ENCODE measurements around the gene NDUFS8. TPM values are rescaled to one million over a fixed set of nuclear protein-coding genes. Genes with fewer than 3 reads are reported as not detected.

NDUFS8 gene
- total and polyA plus RNA-seq, 10 of the 15 experiments (the other 5 are each of a cell fraction or from before 2014, with no cell fraction given): 17.6 to 308 (median 120) TPM

- ChIA-PET SMC1A (ENCODE audit: uncharacterized antibody, unreplicated experiment) (no interaction called here), CTCF (no interaction called here), RAD21 (ENCODE audit: unreplicated experiment) (interaction anchor here (1.4 kb wide), 1 partner anchor 19 kb away, joined by 3 read pairs; the partner anchor contains the start of gene ALDH3B1), POLR2A (interaction anchor here (0.6 to 1.2 kb wide), 2 partner anchors 12 to 377 kb away, joined by 3 to 4 read pairs; no protein-coding TSS in a partner anchor)
- Histone ChIP-seq H3K4me2 (ENCODE audit: control insufficient read depth, insufficient read depth) (peak overlapping the region; percentile 95), H3K9ac (ENCODE audit: control insufficient read depth, insufficient read depth, low read length) (peak overlapping the region; percentile 75; the same call in 1 of the 2 replicates), H3K79me2 (ENCODE audit: control insufficient read depth, insufficient read depth, low read length) (peaks cover 18% of the 10 kb centered on the region), H3K27ac (ENCODE audit: control insufficient read depth, insufficient read depth) (no peak overlapping the region), H4K20me1 (ENCODE audit: control insufficient read depth, insufficient read depth) (no peaks in the 10 kb centered on the region), H2AFZ (ENCODE audit: control insufficient read depth, low read depth, low read length) (no peak overlapping the region), H3K4me3 (no peak overlapping the region), H3K27me3 (replicated peaks in 1 of 2; ENCODE audit: control insufficient read depth in 2 of 2, insufficient read depth in 2 of 2, low read length in 1 of 2) (no peaks in the 10 kb centered on the region), H3K9me3 (replicated peaks; ENCODE audit: control insufficient read depth, insufficient read depth, low read length) (no peaks in the 10 kb centered on the region), H3K4me1 (ENCODE audit: control insufficient read depth, insufficient read depth, low read length) (peaks cover 17% of the 10 kb centered on the region), H3K36me3 (ENCODE audit: control insufficient read depth in 2 of 2, insufficient read depth in 2 of 2, low read length in 1 of 2) (peaks cover 2 to 4% of the 10 kb centered on the region in 2 experiments; a peak in 3 of 4 replicates)
- ATAC-seq (no peak), FAIRE-seq (no peak), DNase-seq (ENCODE audit: low read depth, low spot score) (no peak)
- in situ Hi-C loops (cut with MboI) (no loop called here), intact Hi-C loops (cut with micrococcal nuclease; ENCODE audit: unreplicated experiment) (loop anchor here (10.0 kb wide), 1 partner anchor 426 kb away; no protein-coding TSS in a partner anchor)
- WGBS (ENCODE audit: insufficient coverage, insufficient replicate concordance, low lambda C conversion rate, missing lambda C conversion rate): 69% methylated on average over 12 of the region's 12 CpGs
- BruUV-seq (replicated peaks): no TSS peak
- TF ChIP-seq MXI1 (IDR thresholded peaks at IDR 0.05; ENCODE audit: low read depth, low read length): no peak
- TF ChIP-seq TBL1XR1 (IDR thresholded peaks at IDR 0.05; ENCODE audit: low read depth, low read length): no peak
- TF ChIP-seq MAX (IDR thresholded peaks at IDR 0.05; ENCODE audit: low read depth, low read length): no peak
- TF ChIP-seq ETV6 (conservative IDR thresholded peaks at IDR 0.05 in 1 of 2, IDR thresholded peaks at IDR 0.05 in 1 of 2; ENCODE audit: borderline replicate concordance in 1 of 2, low read depth in 1 of 2): no peak
These were observed 1.5 kb upstream of the NDUFS8 start for GRCh38 chr11:68028802-68029545.

GRCh38 chr11:68031144-68031464 is 623 bp downstream of the NDUFS8 start:
- Histone ChIP-seq H3K27ac (ENCODE audit: control insufficient read depth, insufficient read depth) (peak overlapping the region; percentile 81), H2AFZ (ENCODE audit: control insufficient read depth, low read depth, low read length) (peak overlapping the region; percentile 95), H4K20me1 (ENCODE audit: control insufficient read depth, insufficient read depth) (no peaks in the 10 kb centered on the region), H3K4me1 (ENCODE audit: control insufficient read depth, insufficient read depth, low read length) (peaks cover 14% of the 10 kb centered on the region), H3K9me3 (replicated peaks; ENCODE audit: control insufficient read depth, insufficient read depth, low read length) (no peaks in the 10 kb centered on the region), H3K4me3 (peak overlapping the region; percentile 89), H3K27me3 (replicated peaks in 1 of 2; ENCODE audit: control insufficient read depth in 2 of 2, insufficient read depth in 2 of 2, low read length in 1 of 2) (no peaks in the 10 kb centered on the region), H3K4me2 (ENCODE audit: control insufficient read depth, insufficient read depth) (peak overlapping the region; percentile 89), H3K79me2 (ENCODE audit: control insufficient read depth, insufficient read depth, low read length) (peaks cover 18% of the 10 kb centered on the region), H3K9ac (ENCODE audit: control insufficient read depth, insufficient read depth, low read length) (peak overlapping the region; percentile 99), H3K36me3 (ENCODE audit: control insufficient read depth in 2 of 2, insufficient read depth in 2 of 2, low read length in 1 of 2) (peaks cover 3 to 12% of the 10 kb centered on the region in 2 experiments; a peak in 3 of 4 replicates)
- RAD21 ChIA-PET (ENCODE audit: unreplicated experiment): interaction anchor here (2.3 kb wide), 1 partner anchor 88 kb away, joined by 6 read pairs; no protein-coding TSS in a partner anchor
- peak; percentile 14 for ATAC-seq
- in situ Hi-C loops (cut with MboI) (no loop called here), intact Hi-C loops (cut with micrococcal nuclease; ENCODE audit: unreplicated experiment) (loop anchor here (5.0 kb wide), 1 partner anchor 86 kb away; no protein-coding TSS in a partner anchor)
- FAIRE-seq: no peak
- SMC1A ChIA-PET (ENCODE audit: uncharacterized antibody, unreplicated experiment): interaction anchor here (0.6 to 1.5 kb wide), 4 partner anchors 8 to 46 kb away, joined by 3 to 4 read pairs (median 4); partner anchors contain the start of gene TCIRG1
- WGBS (ENCODE audit: insufficient coverage, insufficient replicate concordance, low lambda C conversion rate, missing lambda C conversion rate): 6% methylated on average over 10 of the region's 10 CpGs
- DNase-seq (ENCODE audit: low read depth, low spot score): no peak
- TF ChIP-seq TCF3 (IDR thresholded peaks at IDR 0.05; ENCODE audit: borderline replicate concordance, insufficient read depth, low read depth, low read length): no peak
- TF ChIP-seq SPI1 (IDR thresholded peaks at IDR 0.05; ENCODE audit: borderline replicate concordance, insufficient read depth, low read depth, low read length): no peak
- no peak for TF ChIP-seq KAT2A (conservative IDR thresholded peaks at IDR 0.05; ENCODE audit: control insufficient read depth, low read depth, low read length)
- TF ChIP-seq PAX8 (IDR thresholded peaks at IDR 0.05): no peak
- TF ChIP-seq MLLT1 (IDR thresholded peaks at IDR 0.05): no peak
- TF ChIP-seq MXI1 (IDR thresholded peaks at IDR 0.05; ENCODE audit: low read depth, low read length): no peak
- TF ChIP-seq RAD51 (IDR thresholded peaks at IDR 0.05): no peak
- no peak for TF ChIP-seq NFYB (IDR thresholded peaks at IDR 0.05; ENCODE audit: insufficient read depth, low read depth, low read length)
- no peak for TF ChIP-seq PKNOX1 (IDR thresholded peaks at IDR 0.05)
- CTCF ChIA-PET: interaction anchor here (1.0 to 1.8 kb wide), 3 partner anchors 10 to 180 kb away, joined by 3 to 4 read pairs (median 4); partner anchors contain the start of gene ALDH3B1
- no TSS peak for BruUV-seq (replicated peaks)
- POLR2A ChIA-PET: interaction anchor here (0.6 to 1.7 kb wide), 4 partner anchors 8 to 994 kb away, joined by 3 to 9 read pairs (median 4); partner anchors contain the start of gene TCIRG1

Measured in GM12878 (cell line).